Neural cell (in vitro differentiated cells): ENCODE data around the gene DPP3. TPM values are rescaled to one million over a fixed set of nuclear protein-coding genes. Genes with fewer than 3 reads are reported as not detected.

ENCODE experiments used
- H2AFZ ChIP-seq: fragments of 200-600, 300-800 bp; sonication (generic), shearing (Covaris generic); 2 replicates; pipeline ENCODE4 v1.6.0; 2014; ENCODE audit warnings: low read depth, mild to moderate bottlenecking, antibody characterized with exemption, low read length, moderate library complexity
- H3F3A ChIP-seq: fragments of 200-600 bp; shearing (Covaris generic); 2 replicates; pipeline ENCODE4 v1.6.1; 2016; ENCODE audit warnings: mild to moderate bottlenecking, moderate library complexity, mixed read lengths, antibody characterized with exemption, low read length; ENCODE audit not compliant: insufficient read depth, poor library complexity, severe bottlenecking
- H3K27ac ChIP-seq: fragments of 200-600, 300-800 bp; sonication (generic), shearing (Covaris generic); 2 replicates; pipeline ENCODE4 v1.5.1; 2014; ENCODE audit warnings: mild to moderate bottlenecking, low read length, moderate library complexity
- H3K27me3 ChIP-seq: fragments of 300-800, 200-600 bp; sonication (generic), shearing (Covaris generic); 2 replicates; pipeline ENCODE4 v1.6.0; 2014; ENCODE audit warnings: mild to moderate bottlenecking, low read depth, low read length, moderate library complexity; ENCODE audit not compliant: insufficient read depth
- H3K36me3 ChIP-seq: fragments of 300-800, 200-600 bp; sonication (generic), shearing (Covaris generic); 2 replicates; pipeline ENCODE4 v1.5.1; 2014; ENCODE audit warnings: mild to moderate bottlenecking, antibody characterized with exemption, low read length, moderate library complexity; ENCODE audit not compliant: insufficient read depth
- H3K4me2 ChIP-seq: fragments of 300-800, 200-600 bp; sonication (generic), shearing (Covaris generic); 2 replicates; pipeline ENCODE4 v1.6.0; 2014; ENCODE audit warnings: mild to moderate bottlenecking, low read length
- H3K4me3 ChIP-seq: fragments of 300-800, 200-600 bp; sonication (generic), shearing (Covaris generic); 2 replicates; pipeline ENCODE4 v1.5.1; 2014; ENCODE audit warnings: mild to moderate bottlenecking, low read length, moderate library complexity
- H3K79me2 ChIP-seq: fragments of 200-600 bp; shearing (Covaris generic); replicated peaks from 2 replicates; pipeline ENCODE4 v1.6.0; 2014; ENCODE audit warnings: mild to moderate bottlenecking, low read length, moderate library complexity; ENCODE audit not compliant: insufficient read depth
- H3K9ac ChIP-seq: fragments of 300-800, 200-600 bp; sonication (generic), shearing (Covaris generic); 2 replicates; pipeline ENCODE4 v1.6.1; 2016; ENCODE audit warnings: mild to moderate bottlenecking, low read length, mixed read lengths
- H3K9me2 ChIP-seq: fragments of 200-600 bp; shearing (Covaris generic); 2 replicates; pipeline ENCODE4 v1.6.1; 2016; ENCODE audit warnings: mild to moderate bottlenecking, low read length, mixed read lengths; ENCODE audit not compliant: insufficient read depth
- H3K9me3 ChIP-seq: fragments of 200-600, 300-800 bp; sonication (generic), shearing (Covaris generic); 2 replicates; pipeline ENCODE4 v1.6.1; 2016; ENCODE audit warnings: mild to moderate bottlenecking, mixed run types, low read length, moderate library complexity, mixed read lengths
- H4K20me1 ChIP-seq: fragments of 200-600 bp; shearing (Covaris generic); 2 replicates; pipeline ENCODE4 v1.6.1; 2016; ENCODE audit warnings: mild to moderate bottlenecking, mixed run types; ENCODE audit not compliant: insufficient read depth
- EP300 ChIP-seq: fragments of 450-650 bp; conservative IDR thresholded peaks from 2 replicates; pipeline ENCODE4 v1.6.1; 2014; ENCODE audit warnings: antibody characterized with exemption, mild to moderate bottlenecking, moderate library complexity; ENCODE audit not compliant: poor library complexity, severe bottlenecking
- EZH2 ChIP-seq: fragments of 200-600, 300-800 bp; shearing (Covaris generic), sonication (generic); IDR thresholded peaks from 2 replicates; pipeline ENCODE4 v1.6.1; 2014; ENCODE audit warnings: antibody characterized with exemption, low read length, borderline replicate concordance, mild to moderate bottlenecking; ENCODE audit not compliant: insufficient read depth, poor library complexity, severe bottlenecking
- MXI1 ChIP-seq: fragments of 450-650 bp; conservative IDR thresholded peaks from 2 replicates; pipeline ENCODE4 v1.6.1; 2014; ENCODE audit warnings: antibody characterized with exemption, mild to moderate bottlenecking; ENCODE audit not compliant: poor library complexity, severe bottlenecking
- POLR2AphosphoS5 ChIP-seq: IDR thresholded peaks from 2 replicates; pipeline ENCODE4 v1.6.1; 2012
- RAD21 ChIP-seq: fragments of 450-650 bp; conservative IDR thresholded peaks from 2 replicates; pipeline ENCODE4 v1.6.1; 2014; ENCODE audit warnings: antibody characterized with exemption, mild to moderate bottlenecking, moderate library complexity
- SMC3 ChIP-seq: fragments of 450-650 bp; conservative IDR thresholded peaks from 2 replicates; pipeline ENCODE4 v1.6.1; 2014; ENCODE audit warnings: antibody characterized with exemption, mild to moderate bottlenecking, moderate library complexity; ENCODE audit not compliant: poor library complexity
- TAF1 ChIP-seq: IDR thresholded peaks from 2 replicates; pipeline ENCODE4 v1.6.1; 2012; ENCODE audit warnings: low read depth
- polyA plus RNA-seq: library from polyadenylated mRNA; depleted of rRNA; stranded (reverse); fragments of >200 nt; gene quantifications from 2 replicates; pipeline ENCODE4 v1.2.3, GENCODE V29; 2014
- TF ChIP-seq, protein P1 (sequence below): fragments of 450-650 bp; IDR thresholded peaks from 2 replicates; pipeline ENCODE4 v1.5.1; 2014; ENCODE audit warnings: antibody characterized with exemption, mild to moderate bottlenecking, moderate library complexity; ENCODE audit not compliant: poor library complexity, severe bottlenecking
- TF ChIP-seq, protein P2 (sequence below): IDR thresholded peaks from 2 replicates; pipeline ENCODE4 v1.6.1; 2012; ENCODE audit warnings: borderline replicate concordance

The DPP3 gene
- polyA plus RNA-seq, 1 donor from 2014 or later, result 71.7 TPM

DNA sequence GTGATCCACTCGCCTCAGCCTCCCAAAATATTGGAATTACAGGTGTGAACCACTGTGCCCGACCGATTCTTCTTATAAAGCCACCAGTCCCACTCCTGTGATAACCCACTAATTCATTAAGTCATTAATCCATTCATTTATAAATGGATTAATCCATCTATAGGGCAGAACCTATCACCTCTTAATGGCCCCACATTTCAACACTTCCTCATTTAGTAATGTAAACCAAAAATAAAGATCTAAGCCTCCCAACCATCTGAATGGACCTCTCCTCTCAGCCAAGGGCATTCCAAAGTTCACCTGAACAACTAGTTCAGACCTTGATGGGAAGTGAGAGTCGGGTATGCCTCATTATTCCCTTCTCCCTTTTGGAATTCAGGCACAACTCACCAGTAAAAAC is 31.7 kb upstream of the DPP3 start:
- TF ChIP-seq EZH2, result no peak
- TF ChIP-seq, protein P1, sequence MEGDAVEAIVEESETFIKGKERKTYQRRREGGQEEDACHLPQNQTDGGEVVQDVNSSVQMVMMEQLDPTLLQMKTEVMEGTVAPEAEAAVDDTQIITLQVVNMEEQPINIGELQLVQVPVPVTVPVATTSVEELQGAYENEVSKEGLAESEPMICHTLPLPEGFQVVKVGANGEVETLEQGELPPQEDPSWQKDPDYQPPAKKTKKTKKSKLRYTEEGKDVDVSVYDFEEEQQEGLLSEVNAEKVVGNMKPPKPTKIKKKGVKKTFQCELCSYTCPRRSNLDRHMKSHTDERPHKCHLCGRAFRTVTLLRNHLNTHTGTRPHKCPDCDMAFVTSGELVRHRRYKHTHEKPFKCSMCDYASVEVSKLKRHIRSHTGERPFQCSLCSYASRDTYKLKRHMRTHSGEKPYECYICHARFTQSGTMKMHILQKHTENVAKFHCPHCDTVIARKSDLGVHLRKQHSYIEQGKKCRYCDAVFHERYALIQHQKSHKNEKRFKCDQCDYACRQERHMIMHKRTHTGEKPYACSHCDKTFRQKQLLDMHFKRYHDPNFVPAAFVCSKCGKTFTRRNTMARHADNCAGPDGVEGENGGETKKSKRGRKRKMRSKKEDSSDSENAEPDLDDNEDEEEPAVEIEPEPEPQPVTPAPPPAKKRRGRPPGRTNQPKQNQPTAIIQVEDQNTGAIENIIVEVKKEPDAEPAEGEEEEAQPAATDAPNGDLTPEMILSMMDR, result no peak
- H3K27ac ChIP-seq, result no peak overlapping the region
- H3F3A ChIP-seq, result no peaks in the 10 kb centered on the region
- H3K4me3 ChIP-seq, result no peak overlapping the region
- no peaks in the 10 kb centered on the region for H4K20me1 ChIP-seq
- H3K79me2 ChIP-seq, result no peaks in the 10 kb centered on the region
- H2AFZ ChIP-seq, result no peak overlapping the region
- no peaks in the 10 kb centered on the region for H3K36me3 ChIP-seq
- H3K4me2 ChIP-seq, result no peak overlapping the region
- no peaks in the 10 kb centered on the region for H3K9me2 ChIP-seq
- H3K9me3 ChIP-seq, result no peaks in the 10 kb centered on the region
- no peaks in the 10 kb centered on the region for H3K27me3 ChIP-seq
- H3K9ac ChIP-seq, result no peak overlapping the region

DNA sequence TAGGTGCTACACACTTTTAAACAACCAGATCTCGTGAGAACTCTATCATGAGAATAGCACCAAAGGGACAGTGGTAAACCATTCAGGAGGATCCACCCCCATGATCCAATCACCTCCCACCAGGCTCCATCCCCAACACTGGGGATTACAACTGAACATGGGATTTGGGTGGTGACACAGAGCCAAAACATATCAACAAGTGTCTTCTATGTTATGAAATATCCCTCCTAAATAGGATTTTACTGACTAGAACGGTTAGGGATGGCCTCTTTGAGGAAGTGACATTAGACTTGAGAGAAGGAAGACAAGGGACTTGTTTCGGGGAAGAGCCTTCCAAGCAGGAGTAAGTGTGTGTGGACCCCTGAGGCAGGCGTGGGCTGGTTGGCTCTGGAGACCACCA is 29.7 kb upstream of the DPP3 start:
- no peak overlapping the region for H3K27ac ChIP-seq
- H3K4me3 ChIP-seq, result no peak overlapping the region
- no peak overlapping the region for H3K9ac ChIP-seq
- H3K79me2 ChIP-seq, result no peaks in the 10 kb centered on the region
- no peak overlapping the region for H3K4me2 ChIP-seq
- H3K27me3 ChIP-seq, result no peaks in the 10 kb centered on the region
- H4K20me1 ChIP-seq, result no peaks in the 10 kb centered on the region
- H3K9me3 ChIP-seq, result no peaks in the 10 kb centered on the region
- H2AFZ ChIP-seq, result no peak overlapping the region
- no peak for TF ChIP-seq EP300
- no peak for TF ChIP-seq POLR2AphosphoS5
- TF ChIP-seq SMC3, result no peak
- no peak for TF ChIP-seq RAD21
- no peak for TF ChIP-seq EZH2
- no peak for TF ChIP-seq MXI1
- no peak for TF ChIP-seq TAF1
- TF ChIP-seq, protein P1, result no peak
- TF ChIP-seq, protein P2, sequence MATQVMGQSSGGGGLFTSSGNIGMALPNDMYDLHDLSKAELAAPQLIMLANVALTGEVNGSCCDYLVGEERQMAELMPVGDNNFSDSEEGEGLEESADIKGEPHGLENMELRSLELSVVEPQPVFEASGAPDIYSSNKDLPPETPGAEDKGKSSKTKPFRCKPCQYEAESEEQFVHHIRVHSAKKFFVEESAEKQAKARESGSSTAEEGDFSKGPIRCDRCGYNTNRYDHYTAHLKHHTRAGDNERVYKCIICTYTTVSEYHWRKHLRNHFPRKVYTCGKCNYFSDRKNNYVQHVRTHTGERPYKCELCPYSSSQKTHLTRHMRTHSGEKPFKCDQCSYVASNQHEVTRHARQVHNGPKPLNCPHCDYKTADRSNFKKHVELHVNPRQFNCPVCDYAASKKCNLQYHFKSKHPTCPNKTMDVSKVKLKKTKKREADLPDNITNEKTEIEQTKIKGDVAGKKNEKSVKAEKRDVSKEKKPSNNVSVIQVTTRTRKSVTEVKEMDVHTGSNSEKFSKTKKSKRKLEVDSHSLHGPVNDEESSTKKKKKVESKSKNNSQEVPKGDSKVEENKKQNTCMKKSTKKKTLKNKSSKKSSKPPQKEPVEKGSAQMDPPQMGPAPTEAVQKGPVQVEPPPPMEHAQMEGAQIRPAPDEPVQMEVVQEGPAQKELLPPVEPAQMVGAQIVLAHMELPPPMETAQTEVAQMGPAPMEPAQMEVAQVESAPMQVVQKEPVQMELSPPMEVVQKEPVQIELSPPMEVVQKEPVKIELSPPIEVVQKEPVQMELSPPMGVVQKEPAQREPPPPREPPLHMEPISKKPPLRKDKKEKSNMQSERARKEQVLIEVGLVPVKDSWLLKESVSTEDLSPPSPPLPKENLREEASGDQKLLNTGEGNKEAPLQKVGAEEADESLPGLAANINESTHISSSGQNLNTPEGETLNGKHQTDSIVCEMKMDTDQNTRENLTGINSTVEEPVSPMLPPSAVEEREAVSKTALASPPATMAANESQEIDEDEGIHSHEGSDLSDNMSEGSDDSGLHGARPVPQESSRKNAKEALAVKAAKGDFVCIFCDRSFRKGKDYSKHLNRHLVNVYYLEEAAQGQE, result no peak
- no peaks in the 10 kb centered on the region for H3F3A ChIP-seq
- H3K9me2 ChIP-seq, result no peaks in the 10 kb centered on the region
- no peaks in the 10 kb centered on the region for H3K36me3 ChIP-seq
